Glutamatergic neuron (in vitro differentiated cells): ENCODE data around the gene IDS. TPM values are rescaled to one million over a fixed set of nuclear protein-coding genes. Genes with fewer than 3 reads are reported as not detected.

Experiments
- DNase-seq: peaks from one replicate; pipeline ENCODE4 v3.0.0; 2022
- H3K27ac Mint-ChIP-seq: one replicate; pipeline ENCODE4 v1.8.0; 2020; ENCODE audit warnings: mild to moderate bottlenecking, mixed read lengths, inconsistent platforms; ENCODE audit not compliant: unreplicated experiment
- H3K27me3 Mint-ChIP-seq: one replicate; pipeline ENCODE4 v1.8.0; 2020; ENCODE audit warnings: mild to moderate bottlenecking, moderate library complexity, mixed read lengths, inconsistent platforms; ENCODE audit not compliant: unreplicated experiment
- H3K36me3 Mint-ChIP-seq: one replicate; pipeline ENCODE4 v1.8.0; 2020; ENCODE audit warnings: mild to moderate bottlenecking, mixed read lengths, inconsistent platforms; ENCODE audit not compliant: unreplicated experiment
- H3K4me1 Mint-ChIP-seq: one replicate; pipeline ENCODE4 v1.8.0; 2020; ENCODE audit warnings: mild to moderate bottlenecking, low read depth, mixed read lengths, inconsistent platforms; ENCODE audit not compliant: unreplicated experiment
- H3K4me3 Mint-ChIP-seq: one replicate; pipeline ENCODE4 v1.8.0; 2020; ENCODE audit warnings: mild to moderate bottlenecking, mixed read lengths, inconsistent platforms; ENCODE audit not compliant: unreplicated experiment
- H3K9me3 Mint-ChIP-seq: one replicate; pipeline ENCODE4 v1.8.0; 2020; ENCODE audit warnings: mild to moderate bottlenecking, moderate library complexity, mixed read lengths, inconsistent platforms; ENCODE audit not compliant: unreplicated experiment
- CTCF ChIP-seq: fragments of 200-600 bp; sonication (generic); IDR thresholded peaks from one replicate; pipeline ENCODE4 v1.5.0; 2021; ENCODE audit not compliant: partially characterized antibody, unreplicated experiment
- total RNA-seq: library from RNA; stranded (reverse); fragmentation: NEBNext Ultra II Directional; extraction: Animal tissue kit (Norgen Biotek cat#: 25700); gene quantifications from one replicate; pipeline ENCODE4 v1.2.1, GENCODE V29; 2021; ENCODE audit not compliant: unreplicated experiment

The IDS gene
- total RNA-seq, 1 donor from 2014 or later, result 86.4 TPM

GRCh38 chrX:149516604-149517003, 11.5 kb upstream of the IDS start:
- TF ChIP-seq CTCF, result no peak
- H3K27me3 Mint-ChIP-seq, result no peaks in the 10 kb centered on the region
- no peaks in the 10 kb centered on the region for H3K4me1 Mint-ChIP-seq
- no peak overlapping the region for H3K27ac Mint-ChIP-seq
- no peak for DNase-seq
- H3K9me3 Mint-ChIP-seq, result no peaks in the 10 kb centered on the region
- no peaks in the 10 kb centered on the region for H3K36me3 Mint-ChIP-seq
- no peak overlapping the region for H3K4me3 Mint-ChIP-seq

- TF ChIP-seq CTCF, result no peak
- Mint-ChIP-seq H3K27ac (no peak overlapping the region), H3K27me3 (no peaks in the 10 kb centered on the region), H3K4me3 (no peak overlapping the region), H3K36me3 (no peaks in the 10 kb centered on the region), H3K9me3 (no peaks in the 10 kb centered on the region), H3K4me1 (no peaks in the 10 kb centered on the region)
- no peak for DNase-seq
Measured at GRCh38 chrX:149515954-149516602, 11.0 kb upstream of the IDS start.

- H3K4me1 Mint-ChIP-seq, result no peaks in the 10 kb centered on the region
- DNase-seq, result no peak
- H3K27ac Mint-ChIP-seq, result no peak overlapping the region
- H3K36me3 Mint-ChIP-seq, result no peaks in the 10 kb centered on the region
- TF ChIP-seq CTCF, result no peak
- H3K9me3 Mint-ChIP-seq, result no peaks in the 10 kb centered on the region
- no peaks in the 10 kb centered on the region for H3K27me3 Mint-ChIP-seq
- no peak overlapping the region for H3K4me3 Mint-ChIP-seq
Measured at GRCh38 chrX:149513825-149514428, 8.8 kb upstream of the IDS start.

DNA sequence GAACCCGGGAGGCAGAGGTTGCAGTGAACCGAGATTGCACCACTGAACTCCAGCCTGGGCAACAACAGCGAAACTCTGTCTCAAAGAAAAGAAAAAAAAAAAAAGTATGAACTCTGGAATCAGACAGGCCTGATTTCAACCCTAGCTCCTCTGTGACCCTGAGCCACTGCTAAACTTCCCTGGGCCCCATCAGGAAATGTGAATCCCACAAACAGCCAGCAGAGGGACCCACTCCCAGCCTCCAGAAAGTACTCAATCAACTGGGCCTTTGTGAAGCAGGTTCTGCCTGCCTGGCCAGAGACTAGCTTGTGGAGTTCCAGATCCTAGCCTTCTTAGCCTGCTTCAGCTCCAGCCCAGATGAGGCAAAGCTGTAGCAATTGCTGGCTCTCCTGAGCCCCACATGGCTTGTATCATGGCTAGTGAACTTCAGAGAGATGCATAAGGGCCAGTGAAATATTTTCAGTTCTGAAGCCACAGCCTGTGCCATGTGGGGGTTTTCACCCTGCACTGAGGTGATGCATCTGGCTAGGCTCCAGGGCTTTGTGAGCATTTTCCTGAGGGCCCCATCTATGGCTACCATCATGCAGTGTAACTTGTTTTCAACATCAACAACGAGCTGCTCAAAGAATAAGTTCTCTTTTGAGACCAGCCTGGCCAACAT, 7.2 kb upstream of the IDS start:
- H3K27ac Mint-ChIP-seq, result no peak overlapping the region
- H3K27me3 Mint-ChIP-seq, result peaks cover 2% of the 10 kb centered on the region
- peak; percentile 61 for TF ChIP-seq CTCF

GRCh38 chrX:149511081-149511480, 6.0 kb upstream of the IDS start:
- Mint-ChIP-seq H3K27ac (no peak overlapping the region), H3K27me3 (peaks cover 2% of the 10 kb centered on the region), H3K4me3 (no peak overlapping the region), H3K9me3 (no peaks in the 10 kb centered on the region), H3K36me3 (no peaks in the 10 kb centered on the region), H3K4me1 (no peaks in the 10 kb centered on the region)
- DNase-seq, result no peak
- no peak for TF ChIP-seq CTCF

More for the DNA sequence above, 7.2 kb upstream of the IDS start:
- Mint-ChIP-seq H3K36me3 (no peaks in the 10 kb centered on the region), H3K4me3 (no peak overlapping the region), H3K4me1 (no peaks in the 10 kb centered on the region), H3K9me3 (no peaks in the 10 kb centered on the region)
- peak; percentile 51 for DNase-seq
